Measurements from ENCODE around the gene RPL4. TPM values are rescaled to one million over a fixed set of nuclear protein-coding genes. Genes with fewer than 3 reads are reported as not detected.
"Not testable (repeated sequence)": the region's sequence is repeated elsewhere in the genome, so short reads cannot be mapped to it uniquely, and the experiment has no call there.

The RPL4 gene
- total RNA-seq, 1 experiment from 2014 or later, result 3,988 TPM

GRCh38 chr15:66461917-66462316, 42.7 kb downstream of the RPL4 start:
- Histone ChIP-seq H3K4me2 (ENCODE audit: insufficient read depth, insufficient read length, low read length) (no peak overlapping the region), H4K5ac (ENCODE audit: insufficient read length, low read depth, low read length) (no peak overlapping the region), H3K4ac (ENCODE audit: low read depth, low read length) (no peak overlapping the region), H3K9ac (ENCODE audit: extremely low read depth, insufficient read length, low read length) (no peak overlapping the region), H2BK5ac (ENCODE audit: insufficient read length, low read length) (no peak overlapping the region), H4K91ac (ENCODE audit: insufficient read length, low read depth, low read length) (no peak overlapping the region), H4K8ac (replicated peaks; ENCODE audit: insufficient read length, low read depth, low read length) (no peak overlapping the region), H3K56ac (ENCODE audit: insufficient read length, low read depth, low read length) (no peak overlapping the region), H2BK12ac (ENCODE audit: insufficient read length, low read depth, low read length) (no peak overlapping the region), H2BK20ac (ENCODE audit: low read depth, low read length, poor library complexity, severe bottlenecking) (no peak overlapping the region), H3K79me1 (ENCODE audit: insufficient read depth, low read depth, low read length, poor library complexity, severe bottlenecking) (no peaks in the 10 kb centered on the region), H3K4me1 (ENCODE audit: insufficient read depth, low read length) (peaks cover 2% of the 10 kb centered on the region; the same call in 1 of the 2 replicates), H4K20me1 (ENCODE audit: control insufficient read depth, insufficient read depth, insufficient read length) (no peaks in the 10 kb centered on the region), H3K27ac (ENCODE audit: insufficient read length, low read depth, low read length) (no peak overlapping the region), H3K79me2 (ENCODE audit: insufficient read depth, low read length) (no peaks in the 10 kb centered on the region), H2BK15ac (ENCODE audit: low read depth, low read length) (no peak overlapping the region), H2AFZ (ENCODE audit: low read length) (no peak overlapping the region), H3K27me3 (ENCODE audit: insufficient read depth, low read length) (no peaks in the 10 kb centered on the region), H2BK120ac (ENCODE audit: low read depth, low read length, poor library complexity, severe bottlenecking) (no peak overlapping the region), H3K14ac (ENCODE audit: insufficient read depth, low read length) (no peak overlapping the region), H3K23ac (ENCODE audit: insufficient read length, low read depth, low read length) (no peak overlapping the region), H3K9me3 (ENCODE audit: control insufficient read depth, low read depth, low read length) (no peaks in the 10 kb centered on the region), H3K18ac (ENCODE audit: insufficient read length, low read depth, low read length) (no peak overlapping the region), H3K23me2 (ENCODE audit: insufficient read length, low read depth, low read length, poor library complexity, severe bottlenecking) (no peaks in the 10 kb centered on the region), H3T11ph (ENCODE audit: low read length) (no peak overlapping the region), H2AK5ac (ENCODE audit: insufficient read length, low read length) (no peak overlapping the region)
- no peak overlapping the region for H3K4me3 Mint-ChIP-seq
- peaks cover 6 to 19% of the 10 kb centered on the region in 2 experiments; a peak in 4 of 5 replicates for H3K9me3 Mint-ChIP-seq
- H3K36me3 Mint-ChIP-seq (ENCODE audit: insufficient read depth in 1 of 3, low read depth in 3 of 3), result peaks cover 26 to 28% (median 27%) of the 10 kb centered on the region in 3 experiments
- H3K4me1 Mint-ChIP-seq, result peaks cover 35 to 48% of the 10 kb centered on the region in 2 experiments
- no peak overlapping the region for H3K27ac Mint-ChIP-seq
- H3K27me3 Mint-ChIP-seq (ENCODE audit: low read depth), result no peaks in the 10 kb centered on the region
- TF ChIP-seq CTCF (conservative IDR thresholded peaks at IDR 0.05), result no peak
- no CpG with 5 or more reads among the region's 2 CpGs for WGBS (ENCODE audit: extremely low coverage, insufficient read length, low lambda C conversion rate)
- no peak for DNase-seq

- not testable (repeated sequence) for DNase-seq; H3K14ac ChIP-seq (ENCODE audit: insufficient read depth, low read length); H3K27me3 ChIP-seq (ENCODE audit: insufficient read depth, low read length); H3K79me2 ChIP-seq (ENCODE audit: insufficient read depth, low read length); H3K27ac Mint-ChIP-seq; H4K20me1 ChIP-seq (ENCODE audit: control insufficient read depth, insufficient read depth, insufficient read length); H4K5ac ChIP-seq (ENCODE audit: insufficient read length, low read depth, low read length); H2AK5ac ChIP-seq (ENCODE audit: insufficient read length, low read length); H2BK5ac ChIP-seq (ENCODE audit: insufficient read length, low read length); H2BK12ac ChIP-seq (ENCODE audit: insufficient read length, low read depth, low read length); H3K4me2 ChIP-seq (ENCODE audit: insufficient read depth, insufficient read length, low read length); H3K18ac ChIP-seq (ENCODE audit: insufficient read length, low read depth, low read length); H3K23ac ChIP-seq (ENCODE audit: insufficient read length, low read depth, low read length); H3K23me2 ChIP-seq (ENCODE audit: insufficient read length, low read depth, low read length, poor library complexity, severe bottlenecking); H3K9ac ChIP-seq (ENCODE audit: extremely low read depth, insufficient read length, low read length); H2BK15ac ChIP-seq (ENCODE audit: low read depth, low read length); H3K27me3 Mint-ChIP-seq (ENCODE audit: low read depth); H4K91ac ChIP-seq (ENCODE audit: insufficient read length, low read depth, low read length); H3K27ac ChIP-seq (ENCODE audit: insufficient read length, low read depth, low read length); H3T11ph ChIP-seq (ENCODE audit: low read length); H3K79me1 ChIP-seq (ENCODE audit: insufficient read depth, low read depth, low read length, poor library complexity, severe bottlenecking); H3K4ac ChIP-seq (ENCODE audit: low read depth, low read length); H4K8ac ChIP-seq (replicated peaks; ENCODE audit: insufficient read length, low read depth, low read length); H3K4me1 ChIP-seq (ENCODE audit: insufficient read depth, low read length); H3K4me3 Mint-ChIP-seq; H2AFZ ChIP-seq (ENCODE audit: low read length); H2BK20ac ChIP-seq (ENCODE audit: low read depth, low read length, poor library complexity, severe bottlenecking); H2BK120ac ChIP-seq (ENCODE audit: low read depth, low read length, poor library complexity, severe bottlenecking); H3K56ac ChIP-seq (ENCODE audit: insufficient read length, low read depth, low read length); H3K9me3 ChIP-seq (ENCODE audit: control insufficient read depth, low read depth, low read length)
- WGBS (ENCODE audit: extremely low coverage, insufficient read length, low lambda C conversion rate), result no CpG with 5 or more reads among the region's 6 CpGs
- H3K36me3 Mint-ChIP-seq (ENCODE audit: insufficient read depth in 1 of 3, low read depth in 3 of 3), result peaks cover 20 to 23% (median 21%) of the 10 kb centered on the region in 3 experiments
- H3K4me1 Mint-ChIP-seq, result peaks cover 35 to 50% of the 10 kb centered on the region in 2 experiments
- peaks cover 6 to 14% of the 10 kb centered on the region in 2 experiments; a peak in 4 of 5 replicates for H3K9me3 Mint-ChIP-seq
Observed at GRCh38 chr15:66461294-66461693, 43.4 kb downstream of the RPL4 start.

All from H9 (cell line).